Stimulated activated naive B cell treated with anti-CD40 and anti-IgM and Interleukin-4, amounts not matched to agents 10 μg/mL and 1 μg/mL and 100 μg/mL, for 72 hours (primary cell): ENCODE data around the gene CDH24.
"Not testable (repeated sequence)": the region's sequence is repeated elsewhere in the genome, so short reads cannot be mapped to it uniquely, and the experiment has no call there.

ENCODE experiments used
- ATAC-seq, 2 donors: fragments of 150-1000 bp; cut with Tn5 transposase; replicated peaks; 2 replicates each; pipeline ENCODE4 v1.10.0; 2021; ENCODE audit warnings: moderate library complexity in 1 of 2
- DNase-seq: peaks from one replicate; pipeline ENCODE4 v3.0.0; 2021
- H3K27ac Mint-ChIP-seq: one replicate; pipeline ENCODE4 v1.8.0; 2022; ENCODE audit warnings: mild to moderate bottlenecking, mixed read lengths
- H3K27me3 Mint-ChIP-seq, 2 donors: one replicate each; pipeline ENCODE4 v1.8.0; 2022; ENCODE audit warnings: mixed read lengths in 2 of 2
- H3K36me3 Mint-ChIP-seq, 2 donors: one replicate each; pipeline ENCODE4 v1.8.0; 2022; ENCODE audit warnings: mixed read lengths in 2 of 2, mild to moderate bottlenecking in 1 of 2
- H3K4me1 Mint-ChIP-seq, 2 donors: one replicate each; pipeline ENCODE4 v1.8.0; 2022; ENCODE audit warnings: mixed read lengths in 2 of 2, mild to moderate bottlenecking in 1 of 2
- H3K4me3 Mint-ChIP-seq, 2 donors: one replicate each; pipeline ENCODE4 v1.8.0; 2022; ENCODE audit warnings: mild to moderate bottlenecking in 2 of 2, mixed read lengths in 2 of 2, moderate library complexity in 1 of 2
- H3K9me3 Mint-ChIP-seq, 2 donors: one replicate each; pipeline ENCODE4 v1.8.0; 2022; ENCODE audit warnings: mixed read lengths in 2 of 2, mild to moderate bottlenecking in 1 of 2

CDH24 gene

DNA sequence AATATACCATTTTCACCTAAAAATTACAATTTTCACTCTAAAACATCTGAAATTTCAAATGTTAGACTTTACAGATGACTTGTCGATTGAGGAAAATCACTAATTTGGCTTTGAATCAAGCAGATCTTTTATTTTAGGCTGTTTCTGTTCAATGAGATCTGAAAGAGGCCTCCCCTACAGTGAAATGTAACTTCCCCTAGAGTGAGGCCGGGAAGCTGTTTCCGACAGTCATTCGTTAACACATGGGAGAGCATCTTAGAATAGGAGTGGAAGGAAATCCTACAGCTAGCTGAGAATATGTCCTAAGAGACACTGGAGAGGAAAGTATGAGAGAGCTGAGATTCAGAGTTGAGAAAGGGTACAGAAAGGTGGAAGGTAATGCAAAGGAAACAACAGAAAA, 41.7 kb downstream of the CDH24 start:
- no peak overlapping the region for H3K27ac Mint-ChIP-seq
- no peaks in the 10 kb centered on the region for H3K27me3 Mint-ChIP-seq
- H3K36me3 Mint-ChIP-seq = peaks cover 0 to under 1% of the 10 kb centered on the region in 2 donors
- H3K4me3 Mint-ChIP-seq = no peak overlapping the region
- no peak for ATAC-seq
- peaks cover 0 to 2% of the 10 kb centered on the region in 2 donors for H3K9me3 Mint-ChIP-seq
- H3K4me1 Mint-ChIP-seq = peaks cover 3 to 6% of the 10 kb centered on the region in 2 donors
- DNase-seq = no peak

DNA sequence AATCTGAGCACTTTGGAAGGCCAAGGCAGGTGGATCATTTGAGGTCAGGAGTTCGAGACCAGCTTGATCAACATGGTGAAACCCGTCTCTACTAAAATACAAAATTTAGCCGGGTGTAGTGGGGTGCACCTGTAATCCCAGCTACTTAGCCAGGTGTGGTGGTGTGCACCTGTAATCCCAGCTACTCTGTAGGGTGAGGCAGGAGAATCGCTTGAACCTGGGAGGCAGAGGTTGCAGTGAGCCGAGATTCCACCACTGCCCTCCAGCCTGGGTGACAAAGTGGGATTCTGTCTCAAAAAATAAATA, 43.6 kb downstream of the CDH24 start:
- H3K9me3 Mint-ChIP-seq = not testable (repeated sequence)

DNA sequence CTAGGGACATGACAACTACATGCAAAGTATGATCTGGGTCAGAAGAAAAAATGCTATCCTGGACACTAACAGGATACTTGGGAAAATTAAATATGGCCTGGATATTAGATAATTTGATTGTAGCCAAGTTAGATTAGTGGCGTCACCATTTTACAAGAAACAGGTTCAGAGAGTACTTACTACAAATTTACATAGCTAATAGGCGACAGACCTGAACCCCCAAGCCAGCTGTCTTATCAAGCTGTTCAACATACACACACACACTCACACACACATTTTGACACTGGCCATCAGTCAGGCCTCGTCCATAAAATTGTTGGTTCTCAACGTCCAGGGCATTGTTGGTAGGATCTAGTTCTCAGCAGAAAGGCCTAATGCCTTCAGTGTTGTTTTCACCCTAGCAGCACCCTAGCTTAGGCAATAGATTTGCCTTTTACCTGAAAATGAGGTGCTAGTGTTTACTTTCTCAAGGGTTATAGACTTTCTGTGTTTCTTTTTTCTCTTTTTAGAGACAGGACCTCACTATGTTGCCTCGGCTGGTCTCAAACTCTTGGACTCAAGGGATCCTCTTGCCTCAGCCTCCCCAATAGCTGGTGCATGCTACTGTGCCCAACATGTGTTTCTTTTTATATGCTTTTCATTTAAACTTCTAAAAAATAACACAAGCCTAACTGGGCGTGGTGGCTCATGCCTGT, 44.1 kb downstream of the CDH24 start:
- no peak for DNase-seq
- Mint-ChIP-seq H3K27ac (no peak overlapping the region), H3K4me3 (no peak overlapping the region), H3K36me3 (no peaks in the 10 kb centered on the region), H3K9me3 (peaks cover 0 to 2% of the 10 kb centered on the region in 2 donors), H3K27me3 (no peaks in the 10 kb centered on the region), H3K4me1 (peaks cover 14 to 17% of the 10 kb centered on the region in 2 donors)
- no peak for ATAC-seq

More for the DNA sequence above, 43.6 kb downstream of the CDH24 start:
- DNase-seq, H3K36me3 Mint-ChIP-seq, H3K27me3 Mint-ChIP-seq, H3K4me3 Mint-ChIP-seq, H3K27ac Mint-ChIP-seq, ATAC-seq: not testable (repeated sequence)
- H3K4me1 Mint-ChIP-seq = peaks cover 10 to 12% of the 10 kb centered on the region in 2 donors

DNA sequence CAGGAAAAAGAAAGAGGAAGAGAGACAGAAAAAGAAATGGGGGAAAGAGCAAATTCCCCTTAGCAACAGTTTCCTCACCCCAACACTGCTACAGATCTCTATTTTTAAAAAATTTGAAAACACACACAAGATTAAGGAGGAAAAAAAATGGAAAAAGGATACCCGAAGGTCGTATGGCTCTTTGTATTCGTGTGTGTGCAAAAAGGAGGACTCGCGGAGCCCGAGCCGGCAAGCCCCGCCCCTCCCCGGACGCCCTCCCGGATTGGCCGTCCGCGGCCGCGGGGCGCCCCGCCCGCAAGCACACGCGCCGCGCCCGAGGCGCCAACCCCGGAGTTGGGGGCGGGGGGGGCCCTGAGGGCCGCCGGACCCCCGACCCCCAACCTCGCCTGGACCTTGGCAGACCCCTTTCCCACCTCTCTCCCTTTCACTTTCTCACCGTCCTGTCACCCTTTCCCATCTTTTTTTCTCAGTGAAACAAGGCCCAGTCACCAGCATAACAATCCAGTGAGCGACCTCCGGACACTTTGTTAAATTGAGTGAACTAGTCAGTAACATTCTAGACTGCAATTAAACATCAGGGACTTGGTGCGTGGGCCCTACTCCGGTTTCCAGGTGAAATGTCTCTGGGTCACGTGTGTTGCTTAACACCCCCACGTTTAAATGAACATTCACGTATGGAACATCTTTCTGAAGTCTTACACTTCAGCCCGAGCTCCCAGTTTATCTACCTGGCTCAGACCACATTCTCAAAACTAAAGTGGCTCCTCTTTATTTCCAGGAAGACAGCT, 47.2 kb downstream of the CDH24 start, which contains the start of gene C14orf93:
TSS of gene C14orf93 (minus strand) at position 205 of the 788 bp plus-strand sequence. CDS start 11,120 bp downstream, outside the sequence.
- Mint-ChIP-seq H3K27me3 (no peaks in the 10 kb centered on the region), H3K27ac (peak within 1 kb of the TSS; percentile 99), H3K4me1 (peaks cover 14 to 33% of the 10 kb centered on the region in 2 donors), H3K9me3 (peaks cover 0 to 2% of the 10 kb centered on the region in 2 donors), H3K4me3 (peak within 1 kb of the TSS; percentile 91 to 98), H3K36me3 (no peaks in the 10 kb centered on the region)
- peak; percentile 64 for DNase-seq
- ATAC-seq = peak; percentile 41 to 48

DNA sequence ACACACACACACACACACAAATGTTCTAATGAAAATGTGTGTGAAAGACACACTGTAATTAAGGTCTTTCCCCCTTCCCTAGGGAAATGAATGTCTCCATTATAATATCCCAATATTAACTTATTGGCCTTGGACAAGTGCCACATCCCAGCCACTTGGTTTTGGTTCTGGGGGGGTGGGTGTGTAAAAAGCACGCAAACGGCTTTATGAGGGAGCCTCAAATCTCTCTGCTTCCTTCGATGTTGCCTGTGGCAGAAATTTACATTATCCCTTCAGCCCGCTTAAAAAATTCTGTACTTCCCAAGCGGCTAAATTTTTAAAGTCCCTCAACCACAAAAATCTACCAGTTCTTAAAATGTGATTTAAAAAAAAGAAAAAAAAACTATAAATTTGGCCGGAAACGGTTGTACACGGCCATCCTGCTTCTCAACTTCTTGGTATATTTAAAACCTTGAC, 47.8 kb downstream of the CDH24 start:
- Mint-ChIP-seq H3K4me1 (peaks cover 14 to 38% of the 10 kb centered on the region in 2 donors), H3K36me3 (no peaks in the 10 kb centered on the region), H3K9me3 (peaks cover 0 to 2% of the 10 kb centered on the region in 2 donors), H3K4me3 (peak overlapping the region; percentile 91 to 98), H3K27me3 (no peaks in the 10 kb centered on the region), H3K27ac (peak overlapping the region; percentile 99)
- ATAC-seq (no peak), DNase-seq (no peak)

DNA sequence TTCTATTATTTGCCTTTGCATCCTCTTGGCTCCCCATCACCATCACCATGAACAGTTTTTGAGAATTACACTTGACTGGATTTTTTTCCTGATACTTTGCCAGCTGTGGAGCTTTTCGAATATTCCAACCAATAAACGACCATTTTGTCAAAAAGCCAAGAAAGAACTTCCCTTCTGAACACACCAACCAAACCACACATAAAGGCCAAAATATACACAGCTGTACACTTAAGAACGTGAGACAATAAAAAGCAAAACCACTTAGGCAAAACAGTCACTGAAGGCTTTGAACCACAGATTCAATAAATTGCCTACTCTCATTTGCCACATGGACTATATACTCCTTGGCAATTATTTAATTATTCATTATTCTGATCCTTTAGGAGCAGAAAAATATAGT, 48.5 kb downstream of the CDH24 start:
- Mint-ChIP-seq H3K4me1 (peaks cover 14 to 38% of the 10 kb centered on the region in 2 donors), H3K27me3 (no peaks in the 10 kb centered on the region), H3K36me3 (no peaks in the 10 kb centered on the region), H3K4me3 (peak overlapping the region; percentile 91 to 98), H3K9me3 (peaks cover 0 to 2% of the 10 kb centered on the region in 2 donors), H3K27ac (peak overlapping the region; percentile 26)
- ATAC-seq (no peak), DNase-seq (no peak)

DNA sequence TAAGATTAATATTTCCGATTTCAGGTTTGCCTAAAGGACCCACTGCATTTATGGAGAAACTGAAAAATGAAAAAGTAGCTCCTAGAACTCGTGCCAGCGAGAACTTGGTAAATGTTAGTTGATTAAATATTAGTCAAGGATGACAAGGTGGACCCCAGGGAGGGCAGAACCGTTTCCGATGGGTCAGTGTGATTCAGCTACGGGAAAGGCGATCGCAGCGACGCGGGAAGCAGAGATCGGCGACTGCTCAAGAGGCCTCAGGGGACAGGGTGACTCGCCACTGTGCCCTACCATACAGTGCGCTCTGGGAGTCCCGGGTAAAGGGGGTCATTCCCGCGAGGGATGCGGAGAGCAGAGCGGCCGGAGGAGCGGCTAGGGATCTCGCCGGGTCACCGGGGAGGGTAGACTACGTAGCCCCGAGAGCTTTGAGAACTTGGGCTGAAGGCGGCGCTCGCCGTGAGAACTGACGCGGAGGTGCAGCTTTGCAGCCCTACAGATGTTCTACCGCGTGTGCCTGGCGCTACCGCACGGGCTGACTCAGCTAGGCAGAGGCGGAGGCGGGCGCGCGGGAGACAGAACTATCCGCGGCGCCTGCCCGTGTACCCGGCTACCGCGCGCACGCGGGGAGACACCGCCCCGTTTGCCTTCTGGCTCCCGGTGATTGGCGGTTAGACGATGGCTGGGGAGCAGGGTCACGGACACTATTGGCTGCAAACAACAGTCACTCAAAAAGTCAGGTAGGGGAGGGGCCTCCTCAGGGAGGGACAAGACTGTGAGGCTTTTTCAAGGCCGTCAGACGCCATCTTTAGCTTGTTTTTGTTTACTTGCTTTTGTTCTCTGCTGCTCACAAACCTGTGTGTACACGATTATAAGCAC, 50.5 kb downstream of the CDH24 start:
- H3K4me1 Mint-ChIP-seq = peaks cover 14 to 38% of the 10 kb centered on the region in 2 donors
- no peaks in the 10 kb centered on the region for H3K36me3 Mint-ChIP-seq
- H3K4me3 Mint-ChIP-seq = peak overlapping the region; percentile 93 to 97
- peak overlapping the region; percentile 99 for H3K27ac Mint-ChIP-seq
- H3K27me3 Mint-ChIP-seq = no peaks in the 10 kb centered on the region
- peak; percentile 98 for DNase-seq
- peaks cover 0 to 2% of the 10 kb centered on the region in 2 donors for H3K9me3 Mint-ChIP-seq
- peak; percentile 95 to 96 for ATAC-seq

DNA sequence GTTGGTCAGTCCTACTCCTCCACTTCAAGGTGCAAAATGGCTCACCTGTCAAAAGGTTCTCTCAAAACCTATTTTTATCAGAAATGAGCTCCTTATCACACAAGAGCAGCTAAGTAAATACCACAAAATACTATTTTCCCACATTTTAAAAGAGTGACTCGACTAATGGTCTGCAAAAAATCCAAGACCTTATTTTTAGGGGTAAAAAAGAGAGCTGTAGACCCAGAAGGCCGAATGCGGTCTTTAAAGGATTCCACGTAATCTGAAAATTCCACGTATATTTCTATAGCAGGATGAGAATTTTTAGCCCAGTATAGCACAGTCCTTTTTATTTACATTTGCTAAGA, 51.2 kb downstream of the CDH24 start:
- DNase-seq (no peak), ATAC-seq (no peak)
- Mint-ChIP-seq H3K4me1 (peaks cover 11 to 34% of the 10 kb centered on the region in 2 donors), H3K27me3 (no peaks in the 10 kb centered on the region), H3K27ac (peak overlapping the region; percentile 99), H3K9me3 (no peaks in the 10 kb centered on the region), H3K4me3 (peak overlapping the region; percentile 93 to 97), H3K36me3 (no peaks in the 10 kb centered on the region)

DNA sequence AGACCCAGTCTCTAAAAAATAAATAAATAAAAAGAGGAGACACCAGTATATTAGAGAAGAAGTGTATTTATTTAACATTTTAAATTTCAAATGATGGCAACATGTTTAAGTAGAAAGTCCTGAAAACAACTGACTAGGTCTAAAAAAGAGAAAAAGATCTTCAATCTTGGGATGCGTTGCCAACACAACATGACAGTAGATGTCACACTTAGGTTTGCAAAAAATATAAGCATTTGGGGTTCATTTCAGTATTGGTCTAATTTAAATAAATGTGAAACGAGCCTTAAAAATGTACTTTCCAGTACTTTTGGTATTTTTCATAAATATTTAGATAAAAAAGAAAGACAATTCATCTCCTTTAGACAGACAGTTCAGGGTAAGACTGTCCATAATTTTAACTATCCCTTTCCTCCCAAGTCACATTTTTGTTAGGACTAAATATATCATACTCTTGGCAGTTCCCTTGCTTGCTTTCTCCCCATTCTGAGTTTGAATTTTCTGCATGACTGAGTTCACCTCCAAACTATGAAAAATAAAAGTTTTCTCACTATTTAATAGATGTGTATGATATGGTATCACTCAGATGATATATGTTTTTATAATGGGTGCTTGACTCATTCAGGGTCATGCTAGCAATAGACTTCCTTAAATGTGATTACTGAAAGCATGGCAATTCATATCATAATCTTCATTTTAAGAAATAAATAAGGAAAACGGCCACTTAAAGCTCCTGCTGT, 51.7 kb downstream of the CDH24 start:
- H3K4me3 Mint-ChIP-seq = peak overlapping the region in 1 of 2 donors; percentile 93
- peaks cover 11 to 32% of the 10 kb centered on the region in 2 donors for H3K4me1 Mint-ChIP-seq
- ATAC-seq (no peak), DNase-seq (no peak)
- no peaks in the 10 kb centered on the region for H3K9me3 Mint-ChIP-seq
- no peaks in the 10 kb centered on the region for H3K36me3 Mint-ChIP-seq
- H3K27ac Mint-ChIP-seq = no peak overlapping the region
- no peaks in the 10 kb centered on the region for H3K27me3 Mint-ChIP-seq

DNA sequence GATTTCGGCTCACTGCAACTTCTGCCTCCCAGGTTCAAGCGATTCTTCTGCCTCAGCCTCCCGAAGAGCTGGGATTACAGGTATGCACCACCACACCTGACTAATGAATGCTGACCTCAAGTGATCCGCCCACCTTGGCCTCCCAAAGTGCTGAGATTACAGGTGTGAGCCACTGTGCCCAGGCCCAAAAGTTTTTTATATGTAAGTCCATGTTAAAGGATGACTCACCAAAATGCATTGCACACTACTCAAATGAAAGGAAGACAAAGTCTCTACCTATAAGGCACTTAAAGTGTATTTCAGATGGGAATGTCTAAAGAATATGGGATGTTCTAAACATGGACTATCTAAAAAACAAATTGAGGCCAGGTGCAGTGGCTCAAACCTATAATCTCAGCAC, 53.0 kb downstream of the CDH24 start:
- H3K36me3 Mint-ChIP-seq, H3K27me3 Mint-ChIP-seq, H3K27ac Mint-ChIP-seq, ATAC-seq, H3K4me3 Mint-ChIP-seq, DNase-seq, H3K9me3 Mint-ChIP-seq: not testable (repeated sequence)
- H3K4me1 Mint-ChIP-seq = peaks cover 7 to 31% of the 10 kb centered on the region in 2 donors

DNA sequence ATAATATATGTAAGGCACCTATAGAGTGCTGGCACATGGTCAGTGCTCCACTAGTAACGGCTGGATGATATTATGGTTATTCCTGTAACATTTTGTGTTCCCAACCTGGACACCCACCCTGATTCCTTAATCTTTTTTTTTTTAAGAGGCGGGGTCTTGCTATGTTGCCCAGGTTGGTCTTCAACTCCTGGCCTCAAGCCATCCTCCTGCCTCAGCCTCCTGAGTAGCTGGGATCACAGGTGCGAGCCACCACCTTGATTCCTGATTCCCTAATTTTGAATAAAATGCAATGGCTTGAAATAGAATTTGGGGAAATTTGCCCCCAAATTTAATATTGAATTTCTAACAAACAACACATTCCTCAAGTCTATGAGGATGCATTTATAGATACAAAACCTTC, 54.7 kb downstream of the CDH24 start:
- Mint-ChIP-seq H3K36me3 (peaks cover 0 to 2% of the 10 kb centered on the region in 2 donors), H3K27me3 (no peaks in the 10 kb centered on the region), H3K27ac (no peak overlapping the region), H3K4me1 (peaks cover 0 to 16% of the 10 kb centered on the region in 2 donors), H3K4me3 (no peak overlapping the region), H3K9me3 (no peaks in the 10 kb centered on the region)
- DNase-seq (no peak), ATAC-seq (no peak)

DNA sequence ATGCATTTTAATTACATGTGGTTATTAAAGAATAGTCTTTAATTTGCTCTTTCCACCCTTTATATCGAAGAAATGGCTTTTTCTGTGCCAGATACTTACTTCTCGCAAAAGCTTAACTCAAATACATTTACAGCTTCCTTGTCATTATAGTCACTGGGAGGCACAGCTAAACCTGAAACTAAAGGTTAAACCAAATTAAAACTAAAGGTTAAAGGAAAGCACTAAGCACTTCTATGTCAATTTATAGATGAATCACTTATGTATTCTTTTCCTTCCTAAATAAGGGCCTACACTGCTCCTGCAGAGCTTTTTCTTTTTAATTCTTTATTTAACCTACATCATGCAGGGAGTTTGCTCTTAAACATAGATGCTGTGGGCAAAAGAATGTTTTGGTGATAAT, 56.5 kb downstream of the CDH24 start:
- H3K4me3 Mint-ChIP-seq = no peak overlapping the region
- no peaks in the 10 kb centered on the region for H3K27me3 Mint-ChIP-seq
- H3K4me1 Mint-ChIP-seq = peaks cover 0 to 8% of the 10 kb centered on the region in 2 donors
- no peak overlapping the region for H3K27ac Mint-ChIP-seq
- no peak for ATAC-seq
- no peaks in the 10 kb centered on the region for H3K9me3 Mint-ChIP-seq
- no peak for DNase-seq
- H3K36me3 Mint-ChIP-seq = peaks cover 0 to 2% of the 10 kb centered on the region in 2 donors

DNA sequence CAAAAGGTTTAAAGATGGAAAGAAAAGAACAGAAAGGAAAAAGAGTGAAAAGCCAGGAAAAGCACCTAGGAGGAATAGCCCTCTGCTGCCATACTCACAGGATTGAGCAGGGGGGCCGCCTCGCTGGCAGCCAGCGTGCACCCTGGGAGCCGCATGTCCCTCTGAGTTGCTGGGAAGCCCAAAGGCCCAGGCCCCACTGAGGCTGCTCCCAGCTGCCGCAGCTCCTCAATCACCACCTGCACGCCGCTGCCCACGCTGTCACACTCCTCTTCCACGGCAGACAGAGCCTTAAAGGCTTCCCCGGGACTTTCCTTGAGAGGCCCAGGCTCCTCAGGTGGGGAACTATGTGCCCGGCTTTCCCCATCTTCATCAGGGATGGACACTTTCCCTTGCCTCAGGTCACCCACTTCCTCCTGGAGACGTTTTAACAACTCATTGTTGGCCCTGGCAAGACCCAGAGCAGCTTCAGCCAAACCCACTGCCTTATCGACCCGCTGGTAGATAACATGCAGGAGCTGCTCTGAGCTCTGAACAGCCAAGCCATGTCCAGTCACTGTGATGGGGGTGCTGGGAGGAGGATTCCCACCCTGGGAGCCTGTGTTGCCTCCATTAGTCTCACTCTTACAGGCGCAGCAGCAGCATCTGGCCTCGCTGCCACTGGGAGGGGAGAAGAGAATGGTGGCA, 58.8 kb downstream of the CDH24 start:
- H3K36me3 Mint-ChIP-seq = peaks cover 0 to 2% of the 10 kb centered on the region in 2 donors
- no peak for ATAC-seq
- H3K9me3 Mint-ChIP-seq = no peaks in the 10 kb centered on the region
- H3K27ac Mint-ChIP-seq = no peak overlapping the region
- no peaks in the 10 kb centered on the region for H3K27me3 Mint-ChIP-seq
- H3K4me1 Mint-ChIP-seq = peaks cover 0 to 5% of the 10 kb centered on the region in 2 donors
- DNase-seq = no peak
- no peak overlapping the region for H3K4me3 Mint-ChIP-seq
